ENCODE data around the gene PKP3.

DNA sequence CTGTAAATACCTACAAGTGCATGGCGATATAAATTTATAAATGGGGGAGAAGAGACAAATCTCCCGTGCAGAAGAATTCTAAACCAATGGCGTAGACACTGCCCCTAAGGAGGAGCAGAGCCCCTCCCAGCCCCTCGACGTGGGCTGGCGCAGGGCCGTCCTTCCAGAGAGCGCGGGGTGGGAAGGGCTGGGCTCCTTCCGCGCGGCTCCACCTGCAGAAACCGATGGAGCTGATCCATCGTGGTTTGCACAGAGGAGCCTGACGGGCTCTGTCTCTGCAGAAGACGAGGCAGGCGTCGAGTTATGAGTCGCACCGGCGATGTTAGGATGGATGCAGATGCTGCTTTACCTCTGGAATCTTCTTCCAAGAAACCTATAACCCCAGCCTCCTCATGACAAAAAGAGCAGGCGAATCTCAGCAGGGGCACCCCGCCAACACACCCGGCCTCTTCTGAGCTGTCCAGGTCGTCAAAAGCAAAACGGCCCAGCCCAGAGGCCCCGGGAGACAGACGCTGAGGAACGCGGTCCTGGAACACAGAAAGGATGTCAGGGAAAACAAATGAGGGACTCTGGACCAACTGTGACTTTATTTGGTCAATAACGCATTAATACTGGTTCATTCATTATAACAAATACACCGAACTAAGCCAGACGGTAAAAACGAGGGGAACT, 35.7 kb upstream of the PKP3 start:
- TF ChIP-seq, protein P1, sequence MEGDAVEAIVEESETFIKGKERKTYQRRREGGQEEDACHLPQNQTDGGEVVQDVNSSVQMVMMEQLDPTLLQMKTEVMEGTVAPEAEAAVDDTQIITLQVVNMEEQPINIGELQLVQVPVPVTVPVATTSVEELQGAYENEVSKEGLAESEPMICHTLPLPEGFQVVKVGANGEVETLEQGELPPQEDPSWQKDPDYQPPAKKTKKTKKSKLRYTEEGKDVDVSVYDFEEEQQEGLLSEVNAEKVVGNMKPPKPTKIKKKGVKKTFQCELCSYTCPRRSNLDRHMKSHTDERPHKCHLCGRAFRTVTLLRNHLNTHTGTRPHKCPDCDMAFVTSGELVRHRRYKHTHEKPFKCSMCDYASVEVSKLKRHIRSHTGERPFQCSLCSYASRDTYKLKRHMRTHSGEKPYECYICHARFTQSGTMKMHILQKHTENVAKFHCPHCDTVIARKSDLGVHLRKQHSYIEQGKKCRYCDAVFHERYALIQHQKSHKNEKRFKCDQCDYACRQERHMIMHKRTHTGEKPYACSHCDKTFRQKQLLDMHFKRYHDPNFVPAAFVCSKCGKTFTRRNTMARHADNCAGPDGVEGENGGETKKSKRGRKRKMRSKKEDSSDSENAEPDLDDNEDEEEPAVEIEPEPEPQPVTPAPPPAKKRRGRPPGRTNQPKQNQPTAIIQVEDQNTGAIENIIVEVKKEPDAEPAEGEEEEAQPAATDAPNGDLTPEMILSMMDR (IDR thresholded peaks at IDR 0.05 in 4 of 5, conservative IDR thresholded peaks at IDR 0.05 in 1 of 5), result no peak
- no peak for TF ChIP-seq POLR2A (IDR thresholded peaks at IDR 0.05)
